HG02798 (cell line): Measurements from ENCODE around the gene MMEL1.
"Not testable (repeated sequence)": the region's sequence is repeated elsewhere in the genome, so short reads cannot be mapped to it uniquely, and the experiment has no call there.

ENCODE experiments used
- ATAC-seq: cut with Tn5 transposase; IDR thresholded peaks from one replicate; pipeline ENCODE4 v1.9.1; 2021; ENCODE audit warnings: mild to moderate bottlenecking; ENCODE audit not compliant: unreplicated experiment, poor library complexity

MMEL1 gene

GRCh38 chr1:2628933-2629626 is 3.7 kb downstream of the MMEL1 start:
- ATAC-seq = no peak

GRCh38 chr1:2628191-2628932 is 4.5 kb downstream of the MMEL1 start:
- no peak for ATAC-seq

GRCh38 chr1:2627746-2628145 is 5.1 kb downstream of the MMEL1 start:
- no peak for ATAC-seq

GRCh38 chr1:2625748-2626147 is 7.1 kb downstream of the MMEL1 start:
- not testable (repeated sequence) for ATAC-seq

GRCh38 chr1:2625311-2625710 is 7.5 kb downstream of the MMEL1 start:
- no peak for ATAC-seq

- ATAC-seq = no peak
These were observed 8.0 kb downstream of the MMEL1 start for GRCh38 chr1:2624735-2625300.

- no peak for ATAC-seq
These were observed 9.1 kb downstream of the MMEL1 start for GRCh38 chr1:2623571-2624337.

GRCh38 chr1:2617971-2618470 is 14.8 kb downstream of the MMEL1 start:
- ATAC-seq = no peak

- no peak for ATAC-seq
These were observed 18.7 kb downstream of the MMEL1 start for GRCh38 chr1:2614145-2614544.

GRCh38 chr1:2612591-2613365 is 20.0 kb downstream of the MMEL1 start:
- no peak for ATAC-seq

GRCh38 chr1:2611621-2612437 is 21.0 kb downstream of the MMEL1 start:
- ATAC-seq = no peak

- no peak for ATAC-seq
These were observed 21.8 kb downstream of the MMEL1 start for GRCh38 chr1:2611031-2611501.

- no peak for ATAC-seq
These were observed 22.5 kb downstream of the MMEL1 start for GRCh38 chr1:2610036-2610959.

- no peak for ATAC-seq
These were observed 23.3 kb downstream of the MMEL1 start for GRCh38 chr1:2609319-2610035.

- no peak for ATAC-seq
These were observed 25.1 kb downstream of the MMEL1 start for GRCh38 chr1:2607641-2608091.

- no peak for ATAC-seq
These were observed 25.8 kb downstream of the MMEL1 start for GRCh38 chr1:2606881-2607621.
